GM03348 (cell line): ENCODE results near the gene CCDC80.
"Not testable (repeated sequence)": the region's sequence is repeated elsewhere in the genome, so short reads cannot be mapped to it uniquely, and the experiment has no call there.

Experiments
- DNase-seq: peaks from one replicate; pipeline ENCODE4 v3.0.0; 2012; ENCODE audit warnings: low spot score

Gene CCDC80

GRCh38 chr3:112583105-112583504 is 57.8 kb downstream of the CCDC80 start:
- no peak for DNase-seq

GRCh38 chr3:112582244-112582874 is 58.6 kb downstream of the CCDC80 start:
- DNase-seq = peak; percentile 36

- no peak for DNase-seq
Measured at GRCh38 chr3:112579697-112580096, 61.2 kb downstream of the CCDC80 start.

GRCh38 chr3:112579232-112579631 is 61.7 kb downstream of the CCDC80 start:
- no peak for DNase-seq

GRCh38 chr3:112572701-112573100 is 68.2 kb downstream of the CCDC80 start:
- DNase-seq = no peak

- DNase-seq = no peak
Measured at GRCh38 chr3:112569265-112569664, 71.7 kb downstream of the CCDC80 start.

GRCh38 chr3:112568642-112569041 is 72.3 kb downstream of the CCDC80 start:
- DNase-seq = no peak

- DNase-seq = no peak
Measured at GRCh38 chr3:112564940-112565305, 76.0 kb downstream of the CCDC80 start.

GRCh38 chr3:112564247-112564939 is 76.5 kb downstream of the CCDC80 start:
- DNase-seq = not testable (repeated sequence)

GRCh38 chr3:112561734-112562529 is 79.0 kb downstream of the CCDC80 start, which contains the start of the genes ATG3 and SLC35A5:
Gene ATG3 (minus strand): TSS chr3:112561962. CDS start chr3:112561528, 434 bp downstream.
Gene SLC35A5 (plus strand): TSS chr3:112562045. CDS start chr3:112563404, 1,359 bp downstream.
- DNase-seq = peak; percentile 99

- DNase-seq = peak; percentile 72
Measured at GRCh38 chr3:112561484-112561733, 79.5 kb downstream of the CCDC80 start.

- peak; percentile 69 for DNase-seq
Measured at GRCh38 chr3:112560721-112561483, 80.0 kb downstream of the CCDC80 start.

- no peak for DNase-seq
Measured at GRCh38 chr3:112560307-112560706, 80.6 kb downstream of the CCDC80 start.

GRCh38 chr3:112557976-112558375 is 83.0 kb downstream of the CCDC80 start:
- no peak for DNase-seq

GRCh38 chr3:112555535-112556170 is 85.3 kb downstream of the CCDC80 start:
- DNase-seq = peak; percentile 2

- no peak for DNase-seq
Measured at GRCh38 chr3:112550859-112551258, 90.1 kb downstream of the CCDC80 start.
